GM21390 (cell line): ENCODE results near the gene MYORG.

Experiments
- ATAC-seq: cut with Tn5 transposase; IDR thresholded peaks from one replicate; pipeline ENCODE4 v1.9.1; 2021; ENCODE audit not compliant: unreplicated experiment

The MYORG gene

DNA sequence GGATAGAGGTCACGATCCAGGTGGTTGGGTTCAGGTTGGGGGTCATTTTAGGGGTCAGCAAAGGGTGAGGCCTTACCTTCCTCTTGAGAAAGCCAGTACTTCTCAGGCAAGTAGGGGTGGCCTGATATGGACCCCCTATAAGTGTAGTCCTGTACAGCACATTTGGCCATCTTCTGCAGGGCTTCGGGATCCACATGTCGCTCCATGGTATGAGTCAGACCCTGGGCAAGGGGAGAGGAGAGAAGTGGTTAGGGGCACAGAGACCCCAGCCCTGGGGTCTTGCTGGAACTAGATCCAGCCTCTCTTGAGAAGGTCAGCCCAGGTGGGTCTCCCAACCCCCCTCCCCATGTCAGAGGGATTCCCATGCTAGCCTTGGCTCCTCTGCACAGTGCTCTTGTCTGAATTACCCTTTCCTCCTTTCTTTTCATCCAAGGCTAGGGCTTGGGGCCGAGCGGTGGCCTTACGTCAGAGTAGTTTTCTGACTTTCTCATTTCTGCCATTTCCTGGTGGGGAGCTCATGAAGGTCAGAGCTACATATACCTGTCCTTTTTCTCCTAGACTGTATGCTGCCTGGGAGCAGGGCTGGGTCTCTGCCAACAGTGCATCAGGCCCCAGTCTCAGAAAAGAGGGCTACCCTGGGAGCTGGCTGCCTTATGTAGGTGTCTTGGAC, 9.0 kb upstream of the MYORG start:
- ATAC-seq: no peak

- ATAC-seq: no peak
Measured at GRCh38 chr9:34384368-34385165, 7.9 kb upstream of the MYORG start.

DNA sequence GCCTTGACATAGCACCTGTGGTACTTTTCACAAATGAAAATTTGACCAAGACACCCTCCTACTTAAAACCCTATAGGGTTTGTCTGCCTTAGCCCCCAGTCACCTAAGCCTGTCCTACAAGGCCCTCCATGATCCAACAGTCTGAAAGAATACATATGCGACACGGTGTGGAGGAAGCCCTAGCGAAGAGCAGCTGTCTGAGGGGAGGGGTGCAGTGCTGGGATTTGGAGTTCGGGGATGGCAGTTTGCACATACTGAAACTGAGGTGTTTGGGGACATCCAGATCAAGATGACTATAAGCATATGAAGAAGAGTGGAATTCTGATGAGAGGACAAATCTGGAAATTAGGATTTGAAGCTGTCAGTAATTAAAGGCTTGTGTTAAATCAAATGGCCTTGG, 7.2 kb upstream of the MYORG start:
- no peak for ATAC-seq

- ATAC-seq: no peak
Measured at GRCh38 chr9:34382879-34383278, 6.2 kb upstream of the MYORG start.

- ATAC-seq: no peak
Measured at GRCh38 chr9:34382054-34382453, 5.4 kb upstream of the MYORG start.

DNA sequence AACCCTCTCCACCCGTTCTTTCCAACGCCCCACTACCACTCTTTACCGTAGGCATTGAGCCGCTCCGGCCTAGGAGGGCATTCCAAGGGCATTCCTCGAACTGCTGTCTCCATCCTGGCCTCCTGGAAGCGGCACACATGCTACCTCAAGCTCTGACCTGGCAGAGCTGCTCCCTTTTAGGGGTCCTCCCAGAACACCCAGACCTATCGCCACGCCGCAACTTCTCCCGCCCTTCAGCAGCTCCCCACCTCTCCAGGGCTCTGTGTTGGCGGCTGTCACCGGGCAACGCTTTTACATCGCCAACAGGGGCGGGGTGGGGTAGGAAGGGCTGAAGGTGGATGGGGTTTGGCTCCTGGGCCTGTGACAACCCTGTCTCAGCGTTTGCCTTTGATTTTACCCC, 4.6 kb upstream of the MYORG start:
- ATAC-seq: no peak

DNA sequence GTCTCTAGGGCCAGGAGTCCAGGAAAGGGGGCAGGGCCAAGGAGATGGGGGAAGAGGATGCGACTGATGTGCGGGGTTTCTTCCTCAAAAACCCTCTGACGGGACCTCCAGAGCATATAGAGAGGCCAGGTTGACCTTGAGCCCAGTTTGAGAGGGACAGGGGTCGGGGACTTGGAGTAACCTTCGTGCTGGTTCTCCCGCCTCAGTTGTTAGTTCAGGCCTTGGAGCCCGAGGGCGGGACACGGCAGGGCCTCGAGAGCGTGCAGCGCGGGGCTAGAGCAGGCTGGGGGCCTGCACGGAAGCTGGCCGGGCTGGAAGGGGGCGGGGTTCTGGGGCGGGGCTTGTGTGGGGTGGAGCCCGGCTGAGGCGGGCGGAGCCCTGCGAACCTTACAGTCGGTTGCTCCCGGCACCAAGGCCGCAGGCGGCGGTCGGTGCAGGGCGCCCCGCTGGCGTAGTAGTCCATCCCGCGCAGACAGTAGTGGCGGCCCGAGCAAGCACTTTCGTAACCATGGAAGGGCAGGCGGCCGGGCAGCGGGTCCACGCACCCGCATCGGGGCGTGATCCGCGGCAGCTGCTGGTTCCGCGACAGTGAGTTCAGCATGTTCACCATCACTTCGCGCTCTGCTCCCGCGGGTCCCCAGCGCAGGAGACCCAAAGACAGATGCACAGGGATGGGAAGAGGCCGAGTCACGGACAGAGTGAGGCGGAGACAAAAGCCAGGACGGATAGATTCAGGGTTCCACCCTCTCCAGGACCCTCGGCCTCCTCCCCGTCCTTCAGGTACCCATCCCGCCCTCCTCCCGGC, 4.0 kb upstream of the MYORG start:
- peak; percentile 39 for ATAC-seq

- ATAC-seq: no peak
Measured at GRCh38 chr9:34380034-34380510, 3.4 kb upstream of the MYORG start.

DNA sequence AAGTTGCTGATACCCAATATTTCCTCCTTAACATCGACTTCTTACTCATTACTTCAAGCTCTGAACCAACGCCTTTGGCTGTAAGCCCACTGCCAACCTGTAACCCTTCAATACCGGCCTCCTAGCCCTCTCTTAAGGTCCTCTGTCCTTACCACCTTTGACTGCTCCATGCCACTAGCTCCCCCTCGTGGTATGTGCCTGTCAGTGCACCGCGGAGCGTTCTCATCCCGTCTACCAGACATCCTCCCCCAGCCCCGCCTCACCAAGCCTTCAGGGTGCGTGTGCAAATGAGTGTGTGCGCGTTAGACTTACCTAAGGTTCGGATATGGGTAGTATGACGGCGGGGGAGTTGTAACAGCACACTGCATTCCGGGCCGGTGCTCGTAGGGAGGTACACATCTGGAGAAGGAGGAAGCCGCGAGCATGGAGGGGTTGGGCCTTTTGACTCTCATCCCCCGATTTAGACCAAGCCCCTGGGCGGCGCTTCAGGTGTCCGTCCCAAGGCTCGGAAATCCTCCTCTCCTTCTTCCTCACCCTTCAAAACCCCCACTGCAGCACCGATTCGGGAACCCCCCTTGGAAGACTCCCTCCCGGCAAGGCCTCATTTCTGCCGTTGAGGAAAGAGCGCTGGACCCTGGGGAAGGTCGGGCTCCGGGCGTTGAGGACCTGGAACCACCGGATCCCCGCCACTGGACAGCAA, 2.8 kb upstream of the MYORG start:
- peak; percentile 34 for ATAC-seq

DNA sequence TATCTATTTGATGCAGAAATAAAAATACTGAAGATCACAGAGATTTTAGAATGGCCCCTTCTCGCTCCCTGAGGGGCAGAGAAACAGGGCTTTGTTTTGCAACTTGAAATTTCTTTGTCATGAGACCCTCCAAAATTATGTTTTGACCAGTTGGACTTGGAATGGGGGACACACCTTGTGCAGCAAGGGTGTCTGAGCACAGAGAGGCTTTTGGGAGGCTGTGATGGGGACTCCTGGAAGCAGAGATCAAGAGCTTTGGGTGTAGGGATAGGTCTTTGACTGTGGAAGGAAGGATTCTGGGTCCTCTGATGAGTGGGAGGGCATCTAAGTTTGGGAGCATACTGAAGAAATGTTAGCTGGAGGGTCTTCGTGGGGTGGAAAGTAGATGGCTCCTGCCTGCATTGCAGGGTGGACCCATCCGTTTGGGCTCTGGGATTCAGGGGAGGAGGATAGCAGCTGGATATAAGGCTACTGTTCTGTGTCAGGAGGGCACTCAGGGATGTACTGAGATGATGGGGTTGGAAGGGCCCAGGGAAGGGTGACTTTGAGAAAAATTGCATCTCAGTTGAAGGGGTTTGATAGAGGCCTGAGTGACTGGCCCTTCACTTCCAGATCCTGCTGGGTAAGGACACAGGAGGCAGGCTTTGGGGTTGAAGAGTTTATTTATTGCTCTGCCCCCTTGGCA, 1.8 kb upstream of the MYORG start:
- no peak for ATAC-seq

DNA sequence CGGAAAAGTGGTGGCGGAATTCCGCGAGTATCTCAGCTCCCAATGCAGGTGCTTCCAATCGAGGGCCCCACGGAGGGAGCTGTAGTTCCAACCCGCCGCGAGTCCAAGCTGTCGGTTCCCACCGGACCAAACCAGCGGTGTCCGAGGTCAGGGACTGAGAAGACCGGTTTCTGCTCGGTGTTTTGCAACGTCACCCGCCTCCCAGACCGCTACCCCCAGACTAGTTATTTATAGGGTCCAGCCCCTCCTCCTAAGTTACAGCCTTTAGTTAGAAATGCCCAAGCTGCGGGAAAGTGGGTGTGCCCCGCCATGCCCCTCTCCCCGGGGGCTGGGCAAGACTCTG, 677 bp upstream of the MYORG start:
- ATAC-seq: no peak

- no peak for ATAC-seq
Measured at GRCh38 chr9:34375901-34376595, 650 bp downstream of the MYORG start.

GRCh38 chr9:34374905-34375552, 1.7 kb downstream of the MYORG start:
- no peak for ATAC-seq

- ATAC-seq: no peak
Measured at GRCh38 chr9:34374339-34374738, 2.4 kb downstream of the MYORG start.

DNA sequence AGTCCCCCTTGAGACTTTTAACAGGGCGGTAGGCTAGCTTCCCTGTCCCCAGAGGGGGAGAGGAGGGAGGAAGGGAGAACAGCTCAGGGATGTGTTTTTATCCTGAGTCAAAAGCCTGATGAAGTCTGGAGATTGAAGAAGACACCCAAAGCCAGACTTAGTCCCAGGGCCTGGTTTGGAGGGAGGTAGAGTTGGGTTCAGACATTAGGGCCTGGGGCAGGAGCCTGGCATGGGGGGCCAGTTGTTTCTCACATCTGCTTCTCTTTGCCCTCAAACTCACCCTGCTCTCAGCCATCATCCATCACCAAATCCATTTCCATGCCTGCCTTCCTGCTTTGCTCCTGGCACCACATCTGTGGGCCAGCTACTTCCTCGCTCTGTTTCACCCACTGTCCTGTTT, 2.9 kb downstream of the MYORG start:
- no peak for ATAC-seq

DNA sequence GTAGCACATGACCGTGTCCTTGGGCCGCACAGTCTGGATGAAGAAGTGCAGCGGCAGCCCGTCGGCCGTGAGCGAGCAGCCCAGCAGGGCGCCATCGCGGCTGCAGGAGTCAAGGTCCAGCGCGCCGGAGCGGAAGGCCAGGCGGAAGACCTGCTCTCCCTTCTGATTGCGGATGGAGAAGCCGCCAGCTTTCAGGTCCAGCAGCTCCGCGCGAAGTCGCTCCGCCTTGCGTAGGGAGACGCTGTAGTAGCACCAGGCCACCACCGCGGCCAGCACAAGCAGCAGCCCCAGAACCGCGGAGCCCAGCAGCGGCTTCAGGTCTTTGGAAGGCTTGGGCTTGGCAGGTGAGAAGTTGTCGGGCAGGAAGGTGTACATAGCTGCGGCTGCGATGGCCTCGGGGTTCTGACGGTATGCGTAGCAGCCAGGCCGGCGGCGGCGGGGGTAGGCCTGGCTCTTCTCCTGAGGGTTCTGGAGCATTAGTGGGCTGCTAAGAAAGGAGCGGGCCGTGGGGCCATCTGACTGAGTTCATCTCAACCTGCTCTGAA, 4.2 kb downstream of the MYORG start:
- ATAC-seq: no peak

- ATAC-seq: no peak
Measured at GRCh38 chr9:34371886-34372466, 4.7 kb downstream of the MYORG start.

DNA sequence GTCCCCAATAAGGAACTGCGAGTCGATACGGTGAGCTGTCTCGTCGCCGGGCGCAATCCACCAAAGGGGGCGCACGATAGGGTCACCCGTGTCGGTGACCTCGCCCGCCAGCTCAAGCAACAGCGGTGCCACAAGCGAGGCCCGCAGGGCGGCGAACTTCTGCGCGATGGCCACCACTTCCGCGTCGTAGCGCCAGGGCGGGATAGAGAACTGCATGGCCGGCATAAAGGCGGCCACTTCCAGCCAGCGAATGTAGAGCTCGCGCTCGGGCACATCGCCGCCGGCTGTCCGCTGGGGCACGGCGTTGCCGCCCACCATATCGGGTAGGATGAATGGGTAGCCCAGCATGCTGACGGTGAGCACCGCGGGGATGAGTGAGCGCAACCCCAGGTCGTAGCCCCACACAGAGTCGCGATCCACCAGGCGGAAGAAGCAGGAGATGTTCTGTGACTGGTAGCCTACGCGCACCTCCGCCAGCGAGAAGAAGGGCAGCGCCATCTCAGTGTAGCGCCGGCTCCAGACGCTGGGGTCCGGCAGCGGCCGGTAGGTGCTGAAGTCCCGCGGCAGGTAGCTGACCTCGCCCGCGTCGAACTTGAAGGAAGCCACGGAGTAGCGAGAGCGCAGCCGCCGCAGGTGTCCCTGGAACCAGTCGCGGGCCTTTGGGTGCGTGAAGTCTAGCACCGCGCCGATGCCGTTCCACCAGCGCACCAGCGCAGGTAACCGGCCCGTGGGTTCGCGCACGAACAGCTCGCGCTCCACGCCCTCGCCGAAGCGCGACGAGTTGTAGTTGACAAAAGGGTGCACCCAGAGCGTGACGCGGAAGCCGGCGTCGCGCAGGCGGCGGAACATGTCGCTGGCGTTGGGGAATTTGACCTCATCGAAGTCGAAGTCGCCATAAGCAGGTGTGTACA, 5.5 kb downstream of the MYORG start:
- ATAC-seq: no peak
